ENCODE data around the gene NR2F2. TPM values are rescaled to one million over a fixed set of nuclear protein-coding genes. Genes with fewer than 3 reads are reported as not detected.

The NR2F2 gene
- total RNA-seq, 4 donors from 2014 or later: 3.9 to 14.0 (median 6.5) TPM

DNA sequence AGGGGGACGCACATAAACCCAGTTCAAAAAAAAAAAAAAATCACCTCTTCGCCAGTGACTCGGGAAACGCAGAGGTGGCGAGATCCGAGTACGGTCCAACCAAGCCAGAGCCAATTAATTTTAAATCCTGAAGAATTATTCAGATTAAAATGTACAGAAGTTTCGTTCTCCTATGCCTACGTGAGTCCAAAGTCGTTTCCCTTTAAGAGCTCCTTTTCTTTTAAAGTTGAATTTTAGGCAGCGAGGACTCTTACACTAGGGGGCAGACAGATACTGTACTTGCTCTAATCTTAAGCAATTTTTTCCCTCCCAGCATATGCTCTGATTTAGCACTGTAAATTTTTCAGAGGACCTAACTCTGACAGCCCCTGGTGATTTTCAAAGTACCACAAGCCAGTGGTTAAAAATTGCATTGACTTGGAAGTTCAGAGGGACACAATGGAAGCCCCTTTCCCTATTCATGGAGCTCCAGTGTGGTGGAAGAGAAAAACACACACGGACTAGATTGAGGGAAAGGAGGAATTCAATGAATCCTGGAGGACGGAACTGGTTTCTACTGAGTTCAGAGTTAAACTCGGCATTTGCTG lies 3.3 kb upstream of the NR2F2 start:
- no peak for DNase-seq (ENCODE audit: low spot score in 2 of 2)
- H3K4me3 ChIP-seq (ENCODE audit: low read depth, poor library complexity, severe bottlenecking): peak overlapping the region; percentile 15
- intact Hi-C loops (cut with DNase I; ENCODE audit: low total_unique reads): no loop called here
- TF ChIP-seq POLR2A (IDR thresholded peaks at IDR 0.05) (no peak), CTCF (IDR thresholded peaks at IDR 0.05) (no peak)
- 6 to 7% methylated on average over 14 of the region's 14 CpGs for WGBS, 2 donors

DNA sequence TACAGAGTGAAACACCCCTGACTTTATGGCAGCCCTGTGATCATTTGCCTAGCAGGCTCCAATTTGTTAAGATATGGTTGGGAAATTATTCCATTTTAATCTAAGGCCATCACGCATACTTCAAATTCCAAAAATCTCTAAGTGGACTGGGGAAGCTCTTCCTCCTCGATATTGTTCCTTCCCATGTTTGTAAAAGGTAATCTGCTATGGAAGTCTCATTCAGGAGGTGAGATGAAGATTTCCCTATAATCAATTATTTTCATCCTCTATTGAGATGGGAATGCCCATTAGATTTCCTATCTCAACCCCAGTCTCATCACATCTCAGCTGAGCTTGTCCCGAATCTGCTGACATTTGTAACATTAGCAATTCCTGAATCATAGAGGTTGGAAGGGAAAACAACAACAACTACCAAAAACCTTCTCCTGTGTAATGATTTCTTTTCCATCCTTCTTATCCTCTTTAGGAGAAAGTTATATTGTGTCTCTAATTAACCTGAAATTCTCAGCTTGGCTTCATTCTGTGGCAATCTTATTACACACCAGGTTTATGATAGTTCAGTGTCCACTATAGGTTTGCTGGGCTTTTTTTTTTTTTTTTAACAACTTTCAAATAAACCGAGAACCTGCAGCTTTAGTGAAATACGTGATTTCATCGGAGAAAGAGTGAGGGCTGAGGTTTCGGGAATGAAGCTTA lies 2.2 kb upstream of the NR2F2 start:
- intact Hi-C loops (cut with DNase I; ENCODE audit: low total_unique reads): no loop called here
- TF ChIP-seq POLR2A (IDR thresholded peaks at IDR 0.05) (no peak), CTCF (IDR thresholded peaks at IDR 0.05) (no peak)
- no peak for DNase-seq (ENCODE audit: low spot score in 2 of 2)
- WGBS, 2 donors: 68 to 73% methylated on average over 7 of the region's 7 CpGs
- H3K4me3 ChIP-seq (ENCODE audit: low read depth, poor library complexity, severe bottlenecking): no peak overlapping the region

DNA sequence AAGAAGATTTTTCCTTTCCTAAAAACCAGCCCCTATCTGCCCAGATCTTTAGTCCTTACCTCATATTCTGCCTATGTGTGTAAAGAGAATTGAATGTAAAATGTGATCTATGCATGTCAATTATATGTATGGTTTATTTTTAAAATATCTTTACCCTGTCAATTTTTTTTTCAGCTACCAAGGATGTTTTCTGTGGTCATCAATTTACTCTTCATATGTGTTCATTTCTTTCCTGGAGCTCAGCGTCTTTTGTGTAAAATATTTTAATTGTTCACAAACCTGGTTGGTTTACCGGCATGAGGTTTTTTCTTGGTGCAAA lies 1.7 kb upstream of the NR2F2 start:
- intact Hi-C loops (cut with DNase I; ENCODE audit: low total_unique reads): no loop called here
- H3K4me3 ChIP-seq (ENCODE audit: low read depth, poor library complexity, severe bottlenecking): no peak overlapping the region
- TF ChIP-seq POLR2A (IDR thresholded peaks at IDR 0.05) (no peak), CTCF (IDR thresholded peaks at IDR 0.05) (no peak)
- DNase-seq (ENCODE audit: low spot score in 2 of 2): no peak
- 74 to 78% methylated on average over 2 of the region's 2 CpGs for WGBS, 2 donors

GRCh38 chr15:96329403-96329981 lies 1.0 kb upstream of the NR2F2 start:
- no peak for DNase-seq (ENCODE audit: low spot score in 2 of 2)
- TF ChIP-seq CTCF (IDR thresholded peaks at IDR 0.05) (no peak), POLR2A (IDR thresholded peaks at IDR 0.05) (no peak)
- intact Hi-C loops (cut with DNase I; ENCODE audit: low total_unique reads): no loop called here
- H3K4me3 ChIP-seq (ENCODE audit: low read depth, poor library complexity, severe bottlenecking): no peak overlapping the region
- WGBS, 2 donors: 58% methylated on average over 8 of the region's 8 CpGs

- intact Hi-C loops (cut with DNase I; ENCODE audit: low total_unique reads): no loop called here
- peak overlapping the region; percentile 24 for H3K4me3 ChIP-seq (ENCODE audit: low read depth, poor library complexity, severe bottlenecking)
- TF ChIP-seq POLR2A (IDR thresholded peaks at IDR 0.05): no peak
- peak in 1 of 2 donors; percentile 93 for DNase-seq (ENCODE audit: low spot score in 2 of 2)
- 0% methylated on average over 26 to 27 of the region's 37 CpGs for WGBS, 2 donors
These were observed 443 bp upstream of the NR2F2 start for GRCh38 chr15:96330064-96330449.

- H3K4me3 ChIP-seq (ENCODE audit: low read depth, poor library complexity, severe bottlenecking): peak overlapping the region; percentile 66
- TF ChIP-seq CTCF (IDR thresholded peaks at IDR 0.05): no peak
- TF ChIP-seq POLR2A (IDR thresholded peaks at IDR 0.05): no peak
- intact Hi-C loops (cut with DNase I; ENCODE audit: low total_unique reads): no loop called here
- DNase-seq (ENCODE audit: low spot score in 2 of 2): peak; percentile 16 to 87
- WGBS, 2 donors: 0 to 2% methylated on average over 24 to 34 of the region's 77 CpGs
These were observed 844 bp downstream of the NR2F2 start for GRCh38 chr15:96331144-96331944.

Measured in lower leg skin (tissue), 4 donors.